Neural cell (in vitro differentiated cells): ENCODE data around the gene EPHB4. TPM values are rescaled to one million over a fixed set of nuclear protein-coding genes. Genes with fewer than 3 reads are reported as not detected.

Experiments used
- H2AFZ ChIP-seq: fragments of 200-600, 300-800 bp; sonication (generic), shearing (Covaris generic); 2 replicates; pipeline ENCODE4 v1.6.0; 2014; ENCODE audit warnings: low read depth, mild to moderate bottlenecking, antibody characterized with exemption, low read length, moderate library complexity
- H3F3A ChIP-seq: fragments of 200-600 bp; shearing (Covaris generic); 2 replicates; pipeline ENCODE4 v1.6.1; 2016; ENCODE audit warnings: mild to moderate bottlenecking, moderate library complexity, mixed read lengths, antibody characterized with exemption, low read length; ENCODE audit not compliant: insufficient read depth, poor library complexity, severe bottlenecking
- H3K27ac ChIP-seq: fragments of 200-600, 300-800 bp; sonication (generic), shearing (Covaris generic); 2 replicates; pipeline ENCODE4 v1.5.1; 2014; ENCODE audit warnings: mild to moderate bottlenecking, low read length, moderate library complexity
- H3K27me3 ChIP-seq: fragments of 300-800, 200-600 bp; sonication (generic), shearing (Covaris generic); 2 replicates; pipeline ENCODE4 v1.6.0; 2014; ENCODE audit warnings: mild to moderate bottlenecking, low read depth, low read length, moderate library complexity; ENCODE audit not compliant: insufficient read depth
- H3K36me3 ChIP-seq: fragments of 300-800, 200-600 bp; sonication (generic), shearing (Covaris generic); 2 replicates; pipeline ENCODE4 v1.5.1; 2014; ENCODE audit warnings: mild to moderate bottlenecking, antibody characterized with exemption, low read length, moderate library complexity; ENCODE audit not compliant: insufficient read depth
- H3K4me2 ChIP-seq: fragments of 300-800, 200-600 bp; sonication (generic), shearing (Covaris generic); 2 replicates; pipeline ENCODE4 v1.6.0; 2014; ENCODE audit warnings: mild to moderate bottlenecking, low read length
- H3K4me3 ChIP-seq: fragments of 300-800, 200-600 bp; sonication (generic), shearing (Covaris generic); 2 replicates; pipeline ENCODE4 v1.5.1; 2014; ENCODE audit warnings: mild to moderate bottlenecking, low read length, moderate library complexity
- H3K79me2 ChIP-seq: fragments of 200-600 bp; shearing (Covaris generic); replicated peaks from 2 replicates; pipeline ENCODE4 v1.6.0; 2014; ENCODE audit warnings: mild to moderate bottlenecking, low read length, moderate library complexity; ENCODE audit not compliant: insufficient read depth
- H3K9ac ChIP-seq: fragments of 300-800, 200-600 bp; sonication (generic), shearing (Covaris generic); 2 replicates; pipeline ENCODE4 v1.6.1; 2016; ENCODE audit warnings: mild to moderate bottlenecking, low read length, mixed read lengths
- H3K9me2 ChIP-seq: fragments of 200-600 bp; shearing (Covaris generic); 2 replicates; pipeline ENCODE4 v1.6.1; 2016; ENCODE audit warnings: mild to moderate bottlenecking, low read length, mixed read lengths; ENCODE audit not compliant: insufficient read depth
- H3K9me3 ChIP-seq: fragments of 200-600, 300-800 bp; sonication (generic), shearing (Covaris generic); 2 replicates; pipeline ENCODE4 v1.6.1; 2016; ENCODE audit warnings: mild to moderate bottlenecking, mixed run types, low read length, moderate library complexity, mixed read lengths
- H4K20me1 ChIP-seq: fragments of 200-600 bp; shearing (Covaris generic); 2 replicates; pipeline ENCODE4 v1.6.1; 2016; ENCODE audit warnings: mild to moderate bottlenecking, mixed run types; ENCODE audit not compliant: insufficient read depth
- CTCF ChIP-seq: fragments of 450-650 bp; IDR thresholded peaks from 2 replicates; pipeline ENCODE4 v1.5.1; 2014; ENCODE audit warnings: antibody characterized with exemption, mild to moderate bottlenecking, moderate library complexity; ENCODE audit not compliant: poor library complexity, severe bottlenecking
- EP300 ChIP-seq: fragments of 450-650 bp; conservative IDR thresholded peaks from 2 replicates; pipeline ENCODE4 v1.6.1; 2014; ENCODE audit warnings: antibody characterized with exemption, mild to moderate bottlenecking, moderate library complexity; ENCODE audit not compliant: poor library complexity, severe bottlenecking
- EZH2 ChIP-seq: fragments of 200-600, 300-800 bp; shearing (Covaris generic), sonication (generic); IDR thresholded peaks from 2 replicates; pipeline ENCODE4 v1.6.1; 2014; ENCODE audit warnings: antibody characterized with exemption, low read length, borderline replicate concordance, mild to moderate bottlenecking; ENCODE audit not compliant: insufficient read depth, poor library complexity, severe bottlenecking
- MXI1 ChIP-seq: fragments of 450-650 bp; conservative IDR thresholded peaks from 2 replicates; pipeline ENCODE4 v1.6.1; 2014; ENCODE audit warnings: antibody characterized with exemption, mild to moderate bottlenecking; ENCODE audit not compliant: poor library complexity, severe bottlenecking
- POLR2AphosphoS5 ChIP-seq: IDR thresholded peaks from 2 replicates; pipeline ENCODE4 v1.6.1; 2012
- RAD21 ChIP-seq: fragments of 450-650 bp; conservative IDR thresholded peaks from 2 replicates; pipeline ENCODE4 v1.6.1; 2014; ENCODE audit warnings: antibody characterized with exemption, mild to moderate bottlenecking, moderate library complexity
- REST ChIP-seq: IDR thresholded peaks from 2 replicates; pipeline ENCODE4 v1.6.1; 2012; ENCODE audit warnings: borderline replicate concordance
- SMC3 ChIP-seq: fragments of 450-650 bp; conservative IDR thresholded peaks from 2 replicates; pipeline ENCODE4 v1.6.1; 2014; ENCODE audit warnings: antibody characterized with exemption, mild to moderate bottlenecking, moderate library complexity; ENCODE audit not compliant: poor library complexity
- TAF1 ChIP-seq: IDR thresholded peaks from 2 replicates; pipeline ENCODE4 v1.6.1; 2012; ENCODE audit warnings: low read depth
- polyA plus RNA-seq: library from polyadenylated mRNA; depleted of rRNA; stranded (reverse); fragments of >200 nt; gene quantifications from 2 replicates; pipeline ENCODE4 v1.2.3, GENCODE V29; 2014

Gene EPHB4
- polyA plus RNA-seq, 1 donor from 2014 or later: 0.92 TPM

GRCh38 chr7:100865938-100866728, 38.8 kb upstream of the EPHB4 start:
- Histone ChIP-seq H3K9me3 (no peaks in the 10 kb centered on the region), H3K4me2 (no peak overlapping the region), H3K36me3 (no peaks in the 10 kb centered on the region), H3K27ac (no peak overlapping the region), H3K9ac (no peak overlapping the region), H3F3A (no peaks in the 10 kb centered on the region), H3K9me2 (no peaks in the 10 kb centered on the region), H3K79me2 (no peaks in the 10 kb centered on the region), H4K20me1 (no peaks in the 10 kb centered on the region), H2AFZ (no peak overlapping the region), H3K4me3 (no peak overlapping the region), H3K27me3 (no peaks in the 10 kb centered on the region)
- no peak for TF ChIP-seq POLR2AphosphoS5
- TF ChIP-seq TAF1: no peak
- TF ChIP-seq EZH2: no peak
- no peak for TF ChIP-seq MXI1
- TF ChIP-seq EP300: no peak
- no peak for TF ChIP-seq SMC3
- TF ChIP-seq RAD21: no peak
- TF ChIP-seq CTCF: no peak
- no peak for TF ChIP-seq REST

- no peaks in the 10 kb centered on the region for H3K36me3 ChIP-seq
- H2AFZ ChIP-seq: no peak overlapping the region
- no peaks in the 10 kb centered on the region for H4K20me1 ChIP-seq
- no peak overlapping the region for H3K4me2 ChIP-seq
- no peak overlapping the region for H3K9ac ChIP-seq
- no peaks in the 10 kb centered on the region for H3K9me2 ChIP-seq
- TF ChIP-seq RAD21 (no peak), CTCF (no peak), REST (no peak), EP300 (no peak), POLR2AphosphoS5 (no peak), MXI1 (no peak), SMC3 (no peak), EZH2 (no peak), TAF1 (no peak)
- H3K27ac ChIP-seq: no peak overlapping the region
- H3K9me3 ChIP-seq: no peaks in the 10 kb centered on the region
- H3F3A ChIP-seq: no peaks in the 10 kb centered on the region
- no peaks in the 10 kb centered on the region for H3K79me2 ChIP-seq
- no peak overlapping the region for H3K4me3 ChIP-seq
- no peaks in the 10 kb centered on the region for H3K27me3 ChIP-seq
Observed at GRCh38 chr7:100865372-100865911, 38.1 kb upstream of the EPHB4 start.
